ENCODE data around the gene SPEM2. TPM values are rescaled to one million over a fixed set of nuclear protein-coding genes. Genes with fewer than 3 reads are reported as not detected.

SPEM2 gene
- total RNA-seq, 2 donors from 2014 or later, result not detected

DNA sequence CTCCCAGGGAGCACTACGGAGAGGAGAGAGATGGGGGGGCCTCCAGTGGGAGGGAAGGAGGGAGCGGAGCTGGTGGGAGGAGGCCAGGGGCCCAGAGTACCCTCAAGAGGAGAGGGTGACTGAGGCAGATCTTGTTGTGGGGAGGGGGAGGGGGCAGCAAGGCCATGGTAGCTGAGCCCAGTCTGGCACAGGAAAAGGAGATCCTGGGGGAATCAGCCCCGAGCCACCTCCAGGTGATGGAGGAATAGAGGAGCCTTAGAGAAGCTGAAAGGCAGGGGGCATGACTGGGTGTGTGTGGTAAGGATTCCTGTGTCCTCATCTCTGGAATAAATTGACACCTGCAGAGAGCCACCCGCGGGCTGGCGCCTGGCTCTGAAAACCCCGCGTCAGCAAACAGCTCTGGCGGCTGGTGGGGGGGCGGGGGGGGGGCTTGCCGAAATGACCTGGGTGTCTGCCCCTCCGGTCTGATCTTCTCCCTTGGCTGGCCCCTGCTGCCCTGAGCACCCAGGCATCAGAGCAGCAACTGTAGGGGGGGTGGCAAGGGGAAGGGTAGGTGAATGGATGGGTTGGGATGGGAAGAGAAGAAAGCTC lies 19.1 kb upstream of the SPEM2 start:
- DNase-seq (no peak), ATAC-seq (replicated peaks in 1 of 2) (no peak)
- peaks cover 17% of the 10 kb centered on the region for H3K4me1 Mint-ChIP-seq (ENCODE audit: low read depth)
- no peaks in the 10 kb centered on the region for H3K9me3 Mint-ChIP-seq
- H3K36me3 Mint-ChIP-seq (ENCODE audit: insufficient read depth in 2 of 2), result peaks cover 0 to 1% of the 10 kb centered on the region in 2 donors
- peak overlapping the region; percentile 65 to 73 for H3K4me3 Mint-ChIP-seq
- no peak overlapping the region for H3K27ac Mint-ChIP-seq
- H3K27me3 Mint-ChIP-seq (ENCODE audit: low read depth), result peaks cover 6% of the 10 kb centered on the region

- ATAC-seq (replicated peaks in 1 of 2), result no peak
- H3K27ac Mint-ChIP-seq, result no peak overlapping the region
- peaks cover 17% of the 10 kb centered on the region for H3K4me1 Mint-ChIP-seq (ENCODE audit: low read depth)
- no peak overlapping the region for H3K4me3 Mint-ChIP-seq
- peaks cover 0 to 1% of the 10 kb centered on the region in 2 donors for H3K36me3 Mint-ChIP-seq (ENCODE audit: insufficient read depth in 2 of 2)
- H3K9me3 Mint-ChIP-seq, result no peaks in the 10 kb centered on the region
- no peak for DNase-seq
- H3K27me3 Mint-ChIP-seq (ENCODE audit: low read depth), result peaks cover 6% of the 10 kb centered on the region
Observed at GRCh38 chr17:7407082-7407481, 18.3 kb upstream of the SPEM2 start.

DNA sequence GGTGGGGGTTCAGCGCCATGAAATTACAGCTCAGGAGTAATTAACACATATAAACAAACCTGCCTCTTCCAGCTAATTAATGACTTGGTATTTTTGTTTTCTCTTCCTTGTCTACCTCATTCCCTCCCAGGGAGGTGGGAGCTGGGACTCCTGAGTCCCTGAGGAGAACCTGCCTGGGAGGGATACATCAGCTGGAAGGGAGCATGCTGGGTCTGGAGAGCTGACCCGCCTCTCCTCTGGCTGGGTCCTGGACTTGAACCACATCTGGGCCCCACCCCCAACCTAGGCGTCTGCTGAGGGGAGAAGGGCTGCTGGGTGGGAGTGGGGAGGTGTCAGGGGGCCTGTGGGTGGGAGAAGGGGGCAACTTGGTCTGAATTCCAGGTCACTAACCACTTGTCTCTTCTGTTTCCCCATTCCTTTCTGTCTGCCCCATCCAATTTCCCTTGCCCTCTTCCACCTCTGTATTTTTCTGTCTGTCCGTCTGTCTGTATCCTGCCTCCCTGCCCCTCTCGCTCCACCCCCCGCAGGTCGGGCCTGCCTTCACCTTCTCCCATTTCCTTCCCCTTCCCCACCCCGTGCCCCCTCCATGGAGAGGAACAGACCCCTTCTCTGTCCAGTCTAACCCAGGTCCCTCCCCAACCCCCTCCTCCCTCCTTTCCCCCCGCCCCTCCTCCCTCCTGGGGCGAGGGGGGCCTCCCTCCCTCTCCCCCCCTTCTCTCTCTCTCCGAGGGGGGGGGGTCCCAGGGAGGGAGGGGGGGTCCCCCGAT lies 17.7 kb upstream of the SPEM2 start, which contains the start of gene NLGN2:
TSS of gene NLGN2 (plus strand) at position 361 of the 767 bp plus-strand sequence. CDS start 411 bp downstream, outside the sequence.
- peaks cover 16% of the 10 kb centered on the region for H3K4me1 Mint-ChIP-seq (ENCODE audit: low read depth)
- no peaks in the 10 kb centered on the region for H3K9me3 Mint-ChIP-seq
- peaks cover 6% of the 10 kb centered on the region for H3K27me3 Mint-ChIP-seq (ENCODE audit: low read depth)
- peak within 1 kb of the TSS in 1 of 2 donors; percentile 47 for H3K4me3 Mint-ChIP-seq
- DNase-seq (no peak), ATAC-seq (replicated peaks in 1 of 2) (no peak)
- H3K36me3 Mint-ChIP-seq (ENCODE audit: insufficient read depth in 2 of 2), result peaks cover 0 to 1% of the 10 kb centered on the region in 2 donors
- H3K27ac Mint-ChIP-seq, result no peak within 1 kb of the TSS

DNA sequence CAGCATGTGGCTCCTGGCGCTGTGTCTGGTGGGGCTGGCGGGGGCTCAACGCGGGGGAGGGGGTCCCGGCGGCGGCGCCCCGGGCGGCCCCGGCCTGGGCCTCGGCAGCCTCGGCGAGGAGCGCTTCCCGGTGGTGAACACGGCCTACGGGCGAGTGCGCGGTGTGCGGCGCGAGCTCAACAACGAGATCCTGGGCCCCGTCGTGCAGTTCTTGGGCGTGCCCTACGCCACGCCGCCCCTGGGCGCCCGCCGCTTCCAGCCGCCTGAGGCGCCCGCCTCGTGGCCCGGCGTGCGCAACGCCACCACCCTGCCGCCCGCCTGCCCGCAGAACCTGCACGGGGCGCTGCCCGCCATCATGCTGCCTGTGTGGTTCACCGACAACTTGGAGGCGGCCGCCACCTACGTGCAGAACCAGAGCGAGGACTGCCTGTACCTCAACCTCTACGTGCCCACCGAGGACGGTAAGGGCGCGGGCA lies 17.1 kb upstream of the SPEM2 start:
- Mint-ChIP-seq H3K4me3 (no peak overlapping the region), H3K27me3 (ENCODE audit: low read depth) (peaks cover 6% of the 10 kb centered on the region), H3K4me1 (ENCODE audit: low read depth) (peaks cover 10% of the 10 kb centered on the region), H3K27ac (no peak overlapping the region), H3K36me3 (ENCODE audit: insufficient read depth in 2 of 2) (peaks cover 0 to 1% of the 10 kb centered on the region in 2 donors), H3K9me3 (no peaks in the 10 kb centered on the region)
- ATAC-seq (replicated peaks in 1 of 2) (no peak), DNase-seq (peak; percentile 9 to 46)

GRCh38 chr17:7408863-7409262 lies 16.6 kb upstream of the SPEM2 start:
- H3K9me3 Mint-ChIP-seq, result no peaks in the 10 kb centered on the region
- H3K36me3 Mint-ChIP-seq (ENCODE audit: insufficient read depth in 2 of 2), result peaks cover 0 to 1% of the 10 kb centered on the region in 2 donors
- peaks cover 10% of the 10 kb centered on the region for H3K4me1 Mint-ChIP-seq (ENCODE audit: low read depth)
- ATAC-seq (replicated peaks in 1 of 2), result no peak
- H3K27me3 Mint-ChIP-seq (ENCODE audit: low read depth), result peaks cover 6% of the 10 kb centered on the region
- no peak overlapping the region for H3K27ac Mint-ChIP-seq
- H3K4me3 Mint-ChIP-seq, result no peak overlapping the region
- DNase-seq, result no peak

DNA sequence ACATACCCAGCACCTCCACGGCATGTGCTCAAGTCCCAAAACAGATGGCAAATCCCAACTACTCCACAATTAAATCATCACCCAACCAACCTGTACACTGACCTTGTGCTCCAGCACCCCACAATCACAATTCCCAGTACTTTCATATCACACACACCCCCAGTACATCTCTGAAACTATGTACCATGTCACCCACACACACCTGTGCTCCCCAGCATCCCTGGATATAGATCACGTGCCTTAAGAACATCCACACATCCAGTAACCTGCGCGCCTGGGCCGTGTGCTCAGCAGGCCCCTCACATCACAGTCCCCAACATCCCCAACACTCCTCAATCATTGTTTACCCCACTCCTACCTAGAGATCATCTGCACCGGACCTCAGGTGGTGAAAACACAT lies 15.7 kb upstream of the SPEM2 start:
- Mint-ChIP-seq H3K27me3 (ENCODE audit: low read depth) (peaks cover 6% of the 10 kb centered on the region), H3K4me1 (ENCODE audit: low read depth) (peaks cover 10% of the 10 kb centered on the region), H3K36me3 (ENCODE audit: insufficient read depth in 2 of 2) (no peaks in the 10 kb centered on the region), H3K27ac (no peak overlapping the region), H3K9me3 (no peaks in the 10 kb centered on the region), H3K4me3 (no peak overlapping the region)
- no peak for DNase-seq
- no peak for ATAC-seq (replicated peaks in 1 of 2)

GRCh38 chr17:7410634-7411426 lies 14.6 kb upstream of the SPEM2 start:
- ATAC-seq (replicated peaks in 1 of 2) (no peak), DNase-seq (no peak)
- H3K27ac Mint-ChIP-seq, result no peak overlapping the region
- H3K4me3 Mint-ChIP-seq, result no peak overlapping the region
- H3K4me1 Mint-ChIP-seq (ENCODE audit: low read depth), result peaks cover 4% of the 10 kb centered on the region
- no peaks in the 10 kb centered on the region for H3K36me3 Mint-ChIP-seq (ENCODE audit: insufficient read depth in 2 of 2)
- H3K27me3 Mint-ChIP-seq (ENCODE audit: low read depth), result peaks cover 4% of the 10 kb centered on the region
- no peaks in the 10 kb centered on the region for H3K9me3 Mint-ChIP-seq

DNA sequence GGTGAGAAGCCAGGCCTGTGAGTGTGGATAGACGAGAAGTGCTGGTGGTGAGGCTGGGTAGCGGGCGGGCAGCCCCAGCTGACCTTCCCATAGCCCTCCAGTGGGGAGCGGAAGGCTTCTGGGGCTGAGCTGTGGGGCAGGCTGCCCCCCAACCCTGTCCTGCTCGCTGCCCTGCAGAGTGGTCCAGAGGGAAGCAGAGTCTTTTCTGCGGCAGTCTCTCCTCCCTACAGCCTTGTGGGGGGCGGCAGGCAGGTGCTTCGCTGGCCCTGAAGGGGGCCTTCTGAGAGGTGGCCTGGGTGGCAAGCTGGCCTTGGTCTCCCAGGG lies 14.0 kb upstream of the SPEM2 start:
- ATAC-seq (replicated peaks in 1 of 2) (no peak), DNase-seq (no peak)
- H3K9me3 Mint-ChIP-seq, result no peaks in the 10 kb centered on the region
- no peak overlapping the region for H3K4me3 Mint-ChIP-seq
- H3K4me1 Mint-ChIP-seq (ENCODE audit: low read depth), result no peaks in the 10 kb centered on the region
- no peaks in the 10 kb centered on the region for H3K36me3 Mint-ChIP-seq (ENCODE audit: insufficient read depth in 2 of 2)
- no peak overlapping the region for H3K27ac Mint-ChIP-seq
- no peaks in the 10 kb centered on the region for H3K27me3 Mint-ChIP-seq (ENCODE audit: low read depth)

DNA sequence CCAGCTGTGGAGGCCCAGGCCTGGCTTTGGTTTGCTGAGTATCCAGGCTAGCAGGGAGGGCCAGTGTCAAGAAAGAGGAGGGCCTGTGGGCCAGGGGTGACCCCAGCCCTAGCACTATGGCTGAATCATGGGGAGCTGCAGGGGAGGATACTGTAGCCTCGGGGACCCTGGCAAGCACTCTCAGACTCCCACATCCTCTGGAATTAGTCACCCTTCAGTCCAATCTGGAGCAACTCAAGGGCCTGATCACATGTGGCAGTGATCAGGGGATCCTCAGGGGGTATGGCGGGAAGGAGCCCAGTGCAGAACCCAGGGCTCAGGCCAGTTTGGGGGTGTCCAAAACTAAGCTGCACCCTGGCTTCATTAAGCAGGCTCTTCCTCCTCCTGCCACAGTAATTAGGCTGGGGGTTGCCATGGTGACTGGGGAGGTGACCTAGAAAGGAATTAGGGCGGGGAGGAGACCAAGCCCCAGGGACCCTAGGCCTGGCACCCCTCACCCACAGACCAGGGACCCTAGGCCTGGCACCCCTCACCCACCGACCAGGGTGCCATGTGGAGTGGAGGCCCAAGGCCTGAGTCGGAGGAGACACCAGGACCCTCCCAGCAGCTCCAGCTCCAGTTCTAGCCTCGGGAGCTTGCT lies 11.9 kb upstream of the SPEM2 start:
- DNase-seq (no peak), ATAC-seq (replicated peaks in 1 of 2) (no peak)
- Mint-ChIP-seq H3K27me3 (ENCODE audit: low read depth) (no peaks in the 10 kb centered on the region), H3K27ac (no peak overlapping the region), H3K36me3 (ENCODE audit: insufficient read depth in 2 of 2) (no peaks in the 10 kb centered on the region), H3K9me3 (no peaks in the 10 kb centered on the region), H3K4me1 (ENCODE audit: low read depth) (no peaks in the 10 kb centered on the region), H3K4me3 (no peak overlapping the region)

DNA sequence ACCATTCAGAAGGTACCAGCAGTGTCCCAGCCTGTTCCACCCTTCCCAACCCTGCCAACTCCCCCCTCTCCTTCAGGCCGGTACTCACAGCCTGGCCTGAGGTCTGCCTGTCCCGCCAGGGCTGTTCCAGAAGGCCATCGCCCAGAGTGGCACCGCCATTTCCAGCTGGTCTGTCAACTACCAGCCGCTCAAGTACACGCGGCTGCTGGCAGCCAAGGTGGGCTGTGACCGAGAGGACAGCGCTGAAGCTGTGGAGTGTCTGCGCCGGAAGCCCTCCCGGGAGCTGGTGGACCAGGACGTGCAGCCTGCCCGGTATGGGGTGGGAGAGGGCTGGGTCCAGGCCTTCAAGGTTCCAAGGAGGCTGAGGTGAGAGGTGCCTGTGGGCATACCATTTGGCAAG lies 10.6 kb upstream of the SPEM2 start:
- Mint-ChIP-seq H3K9me3 (no peaks in the 10 kb centered on the region), H3K27ac (no peak overlapping the region), H3K4me3 (no peak overlapping the region), H3K4me1 (ENCODE audit: low read depth) (no peaks in the 10 kb centered on the region), H3K27me3 (ENCODE audit: low read depth) (no peaks in the 10 kb centered on the region), H3K36me3 (ENCODE audit: insufficient read depth in 2 of 2) (no peaks in the 10 kb centered on the region)
- DNase-seq (no peak), ATAC-seq (replicated peaks in 1 of 2) (no peak)

DNA sequence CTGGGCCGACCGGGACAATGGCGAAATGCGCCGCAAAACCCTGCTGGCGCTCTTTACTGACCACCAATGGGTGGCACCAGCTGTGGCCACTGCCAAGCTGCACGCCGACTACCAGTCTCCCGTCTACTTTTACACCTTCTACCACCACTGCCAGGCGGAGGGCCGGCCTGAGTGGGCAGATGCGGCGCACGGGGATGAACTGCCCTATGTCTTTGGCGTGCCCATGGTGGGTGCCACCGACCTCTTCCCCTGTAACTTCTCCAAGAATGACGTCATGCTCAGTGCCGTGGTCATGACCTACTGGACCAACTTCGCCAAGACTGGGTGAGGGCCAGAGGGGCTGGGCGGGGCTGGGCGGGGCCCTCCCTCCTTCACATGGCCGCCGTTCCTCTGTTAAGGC lies 9.6 kb upstream of the SPEM2 start:
- no peak for DNase-seq
- ATAC-seq (replicated peaks in 1 of 2), result no peak
- Mint-ChIP-seq H3K9me3 (no peaks in the 10 kb centered on the region), H3K4me1 (ENCODE audit: low read depth) (no peaks in the 10 kb centered on the region), H3K36me3 (ENCODE audit: insufficient read depth in 2 of 2) (no peaks in the 10 kb centered on the region), H3K4me3 (no peak overlapping the region), H3K27me3 (ENCODE audit: low read depth) (no peaks in the 10 kb centered on the region), H3K27ac (no peak overlapping the region)

DNA sequence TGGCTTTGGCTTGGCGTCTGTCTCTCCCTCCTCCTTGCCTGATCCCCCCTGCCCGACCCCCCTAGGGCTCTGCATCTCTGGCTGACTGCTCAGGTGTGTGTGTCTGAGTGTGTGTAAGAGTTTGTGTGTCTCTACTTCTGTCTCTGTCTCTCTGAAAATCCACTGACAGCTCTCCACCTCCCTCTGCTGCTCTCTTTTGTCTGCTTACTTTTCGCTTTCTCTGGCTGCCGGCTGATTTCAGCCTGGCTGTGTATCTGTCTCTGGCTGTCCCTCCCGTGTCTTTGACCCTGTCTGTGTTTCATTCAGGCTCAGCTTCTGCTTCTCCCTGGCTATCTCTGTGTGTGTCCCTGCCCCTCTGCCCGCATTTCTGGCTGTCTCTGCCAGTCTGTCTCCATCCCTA lies 9.1 kb upstream of the SPEM2 start:
- no peak overlapping the region for H3K4me3 Mint-ChIP-seq
- no peaks in the 10 kb centered on the region for H3K9me3 Mint-ChIP-seq
- H3K27me3 Mint-ChIP-seq (ENCODE audit: low read depth), result no peaks in the 10 kb centered on the region
- H3K4me1 Mint-ChIP-seq (ENCODE audit: low read depth), result no peaks in the 10 kb centered on the region
- ATAC-seq (replicated peaks in 1 of 2) (no peak), DNase-seq (no peak)
- H3K36me3 Mint-ChIP-seq (ENCODE audit: insufficient read depth in 2 of 2), result no peaks in the 10 kb centered on the region
- no peak overlapping the region for H3K27ac Mint-ChIP-seq

All from activated T-cell treated with anti-CD3 and anti-CD28 coated beads, Interleukin-2, amount 50 U/mL, for 72 hours (primary cell).